Measurements from ENCODE around the gene LMO1. TPM values are rescaled to one million over a fixed set of nuclear protein-coding genes. Genes with fewer than 3 reads are reported as not detected.

Gene LMO1
- total and polyA plus RNA-seq, 8 donors = 0.65 TPM; not detected in 7

DNA sequence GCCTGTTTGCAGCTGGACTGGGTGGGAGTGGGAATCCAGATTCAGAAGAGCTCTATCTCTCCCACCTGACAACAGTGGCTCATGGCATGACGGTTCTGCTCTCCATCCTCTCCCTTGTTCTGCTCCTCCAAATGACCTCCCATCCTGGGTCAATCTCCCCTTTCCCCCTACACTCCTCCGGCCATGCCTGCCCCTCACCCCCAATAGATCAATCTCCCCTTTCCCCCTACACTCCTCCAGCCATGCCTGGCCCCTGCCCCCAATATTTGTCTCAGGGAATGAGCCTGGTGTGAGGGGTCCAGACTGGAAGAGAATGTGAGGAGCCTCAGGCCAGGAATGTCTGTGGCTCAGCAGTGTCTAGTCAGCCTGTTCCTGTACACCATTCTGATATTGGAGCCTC, 64.0 kb downstream of the LMO1 start:
- no peaks in the 10 kb centered on the region for H3K9me3 ChIP-seq
- WGBS, 5 donors = 69 to 89% (median 73%) methylated on average over 2 of the region's 2 CpGs
- intact Hi-C loops (cut with DNase I; ENCODE audit: low total_unique reads) = no loop called here
- no peak overlapping the region for H3K27ac ChIP-seq
- no peak for DNase-seq
- peaks cover 0 to 19% (median 0%) of the 10 kb centered on the region in 3 donors for H3K27me3 ChIP-seq
- H3K36me3 ChIP-seq = no peaks in the 10 kb centered on the region
- no peaks in the 10 kb centered on the region for H3K4me1 ChIP-seq
- TF ChIP-seq POLR2A (IDR thresholded peaks at IDR 0.05) (no peak), POLR2AphosphoS5 (IDR thresholded peaks at IDR 0.05) (no peak), EP300 (IDR thresholded peaks at IDR 0.05) (no peak)
- TF ChIP-seq, protein P1, sequence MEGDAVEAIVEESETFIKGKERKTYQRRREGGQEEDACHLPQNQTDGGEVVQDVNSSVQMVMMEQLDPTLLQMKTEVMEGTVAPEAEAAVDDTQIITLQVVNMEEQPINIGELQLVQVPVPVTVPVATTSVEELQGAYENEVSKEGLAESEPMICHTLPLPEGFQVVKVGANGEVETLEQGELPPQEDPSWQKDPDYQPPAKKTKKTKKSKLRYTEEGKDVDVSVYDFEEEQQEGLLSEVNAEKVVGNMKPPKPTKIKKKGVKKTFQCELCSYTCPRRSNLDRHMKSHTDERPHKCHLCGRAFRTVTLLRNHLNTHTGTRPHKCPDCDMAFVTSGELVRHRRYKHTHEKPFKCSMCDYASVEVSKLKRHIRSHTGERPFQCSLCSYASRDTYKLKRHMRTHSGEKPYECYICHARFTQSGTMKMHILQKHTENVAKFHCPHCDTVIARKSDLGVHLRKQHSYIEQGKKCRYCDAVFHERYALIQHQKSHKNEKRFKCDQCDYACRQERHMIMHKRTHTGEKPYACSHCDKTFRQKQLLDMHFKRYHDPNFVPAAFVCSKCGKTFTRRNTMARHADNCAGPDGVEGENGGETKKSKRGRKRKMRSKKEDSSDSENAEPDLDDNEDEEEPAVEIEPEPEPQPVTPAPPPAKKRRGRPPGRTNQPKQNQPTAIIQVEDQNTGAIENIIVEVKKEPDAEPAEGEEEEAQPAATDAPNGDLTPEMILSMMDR (IDR thresholded peaks at IDR 0.05) = no peak
- no peak overlapping the region for H3K4me3 ChIP-seq

GRCh38 chr11:8196749-8197148, 66.9 kb downstream of the LMO1 start:
- Histone ChIP-seq H3K4me1 (peaks cover 0 to 6% (median 2%) of the 10 kb centered on the region in 4 donors), H3K4me3 (no peak overlapping the region), H3K27me3 (peaks cover 0 to 34% (median 0%) of the 10 kb centered on the region in 3 donors), H3K9me3 (no peaks in the 10 kb centered on the region), H3K27ac (no peak overlapping the region), H3K36me3 (no peaks in the 10 kb centered on the region)
- DNase-seq = no peak
- intact Hi-C loops (cut with DNase I; ENCODE audit: low total_unique reads) = no loop called here
- TF ChIP-seq, protein P1 (IDR thresholded peaks at IDR 0.05) = no peak
- no peak for TF ChIP-seq POLR2A (IDR thresholded peaks at IDR 0.05)
- TF ChIP-seq POLR2AphosphoS5 (IDR thresholded peaks at IDR 0.05) = no peak
- no peak for TF ChIP-seq EP300 (IDR thresholded peaks at IDR 0.05)

- H3K27ac ChIP-seq = no peak overlapping the region
- DNase-seq = no peak
- no peak overlapping the region for H3K4me3 ChIP-seq
- TF ChIP-seq POLR2A (IDR thresholded peaks at IDR 0.05) = no peak
- TF ChIP-seq POLR2AphosphoS5 (IDR thresholded peaks at IDR 0.05) = no peak
- 74 to 81% (median 78%) methylated on average over 4 of the region's 4 CpGs for WGBS, 5 donors
- H3K4me1 ChIP-seq = peaks cover 0 to 6% (median 2%) of the 10 kb centered on the region in 4 donors
- no peaks in the 10 kb centered on the region for H3K36me3 ChIP-seq
- peaks cover 0 to 34% (median 0%) of the 10 kb centered on the region in 3 donors for H3K27me3 ChIP-seq
- no peaks in the 10 kb centered on the region for H3K9me3 ChIP-seq
- intact Hi-C loops (cut with DNase I; ENCODE audit: low total_unique reads) = no loop called here
Observed at GRCh38 chr11:8194956-8195355, 68.7 kb downstream of the LMO1 start.

DNA sequence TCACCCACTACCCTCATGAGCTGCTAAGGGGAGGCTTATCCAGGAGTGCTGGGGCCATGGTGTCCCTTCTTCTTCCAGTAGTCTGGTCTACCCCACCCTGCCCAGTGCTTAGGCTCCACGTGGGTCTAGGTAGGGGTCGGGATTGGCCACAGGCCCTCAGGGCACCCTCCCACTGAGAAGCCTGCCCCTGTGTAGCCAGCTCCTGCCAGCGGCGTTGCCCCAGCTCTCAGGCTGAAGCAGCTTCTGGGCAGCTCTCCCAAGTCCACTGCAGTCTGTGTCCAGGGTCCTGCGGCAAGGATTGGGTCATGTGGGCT, 70.8 kb downstream of the LMO1 start:
- Histone ChIP-seq H3K4me3 (no peak overlapping the region), H3K27ac (no peak overlapping the region), H3K9me3 (no peaks in the 10 kb centered on the region), H3K4me1 (peaks cover 0 to 6% (median 2%) of the 10 kb centered on the region in 4 donors), H3K36me3 (no peaks in the 10 kb centered on the region), H3K27me3 (peaks cover 0 to 32% (median 0%) of the 10 kb centered on the region in 3 donors)
- TF ChIP-seq POLR2A (IDR thresholded peaks at IDR 0.05) (no peak), EP300 (IDR thresholded peaks at IDR 0.05) (no peak), POLR2AphosphoS5 (IDR thresholded peaks at IDR 0.05) (no peak)
- TF ChIP-seq, protein P1 (IDR thresholded peaks at IDR 0.05) = no peak
- no peak for DNase-seq
- WGBS, 5 donors = 33 to 40% (median 36%) methylated on average over 5 of the region's 5 CpGs; no CpG with 5 or more reads in 1 of the 5 donors
- intact Hi-C loops (cut with DNase I; ENCODE audit: low total_unique reads) = no loop called here

DNA sequence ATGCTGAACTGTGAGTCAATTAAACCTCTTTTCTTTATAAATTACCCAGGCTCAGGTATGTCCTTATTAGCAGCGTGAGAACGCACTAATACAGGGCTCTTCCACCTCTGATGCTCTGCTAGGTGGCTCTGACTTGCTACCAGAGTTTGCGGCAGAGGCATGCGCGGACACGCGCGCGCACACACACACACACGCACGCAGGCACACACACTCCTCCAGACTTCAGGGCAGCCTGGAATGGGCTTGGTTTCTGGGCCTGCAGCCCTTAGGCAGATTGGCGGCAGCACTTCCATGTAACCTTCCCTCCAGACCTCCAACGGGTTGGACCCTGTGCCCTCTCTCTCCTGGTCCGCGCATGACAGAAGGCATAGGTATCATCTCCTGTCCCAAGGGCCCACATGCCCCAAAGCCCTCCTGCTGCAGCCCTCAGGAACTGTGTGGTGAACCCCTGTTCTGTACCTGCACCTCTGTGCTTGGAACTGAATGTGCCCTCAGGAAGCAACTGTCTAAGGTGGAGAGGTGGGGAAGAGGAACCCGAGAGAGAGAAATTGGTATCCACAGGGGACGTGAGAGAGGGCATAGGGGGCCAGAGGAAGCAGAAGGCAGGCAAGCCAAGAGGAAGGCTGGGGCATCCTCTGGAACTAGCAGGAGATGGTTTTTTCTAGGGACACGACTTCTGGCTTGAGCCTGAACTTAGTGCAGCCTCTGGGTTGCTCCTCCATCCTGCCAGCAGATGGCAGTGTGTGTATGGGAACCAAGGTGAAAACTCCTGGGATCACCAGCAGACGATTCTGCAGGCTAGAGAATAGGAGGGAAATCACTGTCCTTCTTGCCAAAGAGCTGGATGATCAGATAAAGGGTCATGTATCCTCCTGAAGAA, 71.4 kb downstream of the LMO1 start:
- intact Hi-C loops (cut with DNase I; ENCODE audit: low total_unique reads) = no loop called here

More for the DNA sequence above, 71.4 kb downstream of the LMO1 start:
- H3K27ac ChIP-seq = no peak overlapping the region
- no peak overlapping the region for H3K4me3 ChIP-seq
- TF ChIP-seq, protein P1 (IDR thresholded peaks at IDR 0.05) = peak in 5 of 7 experiments; percentile 54 to 78 (median 73)
- no peak for TF ChIP-seq POLR2AphosphoS5 (IDR thresholded peaks at IDR 0.05)
- DNase-seq = peak; percentile 74 to 88
- H3K27me3 ChIP-seq = peaks cover 0 to 32% (median 0%) of the 10 kb centered on the region in 3 donors
- H3K9me3 ChIP-seq = no peaks in the 10 kb centered on the region
- WGBS, 5 donors = 58 to 73% (median 70%) methylated on average over 13 to 19 of the region's 19 CpGs
- peaks cover 0 to 6% (median 2%) of the 10 kb centered on the region in 4 donors for H3K4me1 ChIP-seq
- no peaks in the 10 kb centered on the region for H3K36me3 ChIP-seq
